Adrenal gland (tissue), 5 donors: ENCODE results near the gene ISL2.

Experiments
- CTCF ChIP-seq, 6 experiments: fragments of 450-650 bp in 4 of 6; fragments of 200-600 bp in 2 of 6; sonication (generic) in 1 of 6; IDR thresholded peaks; 1 replicate in 5 of 6; 2 replicates in 1 of 6; pipeline versions ENCODE4 v1.5.1 to v1.8.0; 2016 to 2021; ENCODE audit warnings: antibody characterized with exemption in 6 of 6, mild to moderate bottlenecking in 2 of 6, moderate library complexity in 1 of 6
- POLR2A ChIP-seq, 2 donors: fragments of 450-650 bp; IDR thresholded peaks; one replicate each; pipeline ENCODE4 v1.6.1; 2017; ENCODE audit warnings: antibody characterized with exemption in 2 of 2, mild to moderate bottlenecking in 2 of 2, moderate library complexity in 1 of 2
- donor health status: DM: no; HTN: no; CAD: no.

GRCh38 chr15:76303909-76304308, 32.7 kb upstream of the ISL2 start:
- no peak for TF ChIP-seq CTCF (IDR thresholded peaks at IDR 0.05)
- TF ChIP-seq POLR2A (IDR thresholded peaks at IDR 0.05), result no peak
